ENCODE measurements around the gene ATP11B. TPM values are rescaled to one million over a fixed set of nuclear protein-coding genes. Genes with fewer than 3 reads are reported as not detected.
"Not testable (repeated sequence)": the region's sequence is repeated elsewhere in the genome, so short reads cannot be mapped to it uniquely, and the experiment has no call there.

Gene ATP11B
- polyA plus RNA-seq, 2 donors, result 25.7 to 32.9 TPM

- Histone ChIP-seq H3K27ac (ENCODE audit: low read depth in 2 of 2, low read length in 1 of 2) (peak overlapping the region; percentile 97 to 100), H3K27me3 (ENCODE audit: control insufficient read depth in 1 of 2, insufficient read depth in 2 of 2, low read length in 2 of 2) (no peaks in the 10 kb centered on the region), H3K4me1 (ENCODE audit: control insufficient read depth in 2 of 2, insufficient read depth in 2 of 2, low read length in 1 of 2) (no peaks in the 10 kb centered on the region), H3K4me3 (ENCODE audit: low read depth in 1 of 2, low read length in 2 of 2) (peak overlapping the region; percentile 91 to 97), H3K36me3 (ENCODE audit: control insufficient read depth in 2 of 2, insufficient read depth in 2 of 2, low read length in 1 of 2) (no peaks in the 10 kb centered on the region), H3K9me3 (ENCODE audit: control insufficient read depth in 2 of 2, insufficient read depth in 1 of 2, low read depth in 1 of 2, low read length in 1 of 2) (no peaks in the 10 kb centered on the region)
- WGBS, 2 donors, result 0 to 1% methylated on average over 63 to 86 of the region's 86 CpGs
Measured at GRCh38 chr3:182793663-182794454, 555 bp downstream of the ATP11B start.

GRCh38 chr3:182794455-182795388, 1.4 kb downstream of the ATP11B start:
- 3 to 4% methylated on average over 13 of the region's 13 CpGs for WGBS, 2 donors
- H3K27ac ChIP-seq (ENCODE audit: low read depth in 2 of 2, low read length in 1 of 2), result peak overlapping the region; percentile 97 to 100
- H3K9me3 ChIP-seq (ENCODE audit: control insufficient read depth in 2 of 2, insufficient read depth in 1 of 2, low read depth in 1 of 2, low read length in 1 of 2), result no peaks in the 10 kb centered on the region
- H3K27me3 ChIP-seq (ENCODE audit: control insufficient read depth in 1 of 2, insufficient read depth in 2 of 2, low read length in 2 of 2), result no peaks in the 10 kb centered on the region
- H3K4me1 ChIP-seq (ENCODE audit: control insufficient read depth in 2 of 2, insufficient read depth in 2 of 2, low read length in 1 of 2), result no peaks in the 10 kb centered on the region
- peak overlapping the region; percentile 91 to 97 for H3K4me3 ChIP-seq (ENCODE audit: low read depth in 1 of 2, low read length in 2 of 2)
- no peaks in the 10 kb centered on the region for H3K36me3 ChIP-seq (ENCODE audit: control insufficient read depth in 2 of 2, insufficient read depth in 2 of 2, low read length in 1 of 2)

GRCh38 chr3:182795389-182795782, 2.1 kb downstream of the ATP11B start:
- Histone ChIP-seq H3K4me3 (ENCODE audit: low read depth in 1 of 2, low read length in 2 of 2) (peak overlapping the region in 1 of 2 donors; percentile 97), H3K4me1 (ENCODE audit: control insufficient read depth in 2 of 2, insufficient read depth in 2 of 2, low read length in 1 of 2) (no peaks in the 10 kb centered on the region), H3K36me3 (ENCODE audit: control insufficient read depth in 2 of 2, insufficient read depth in 2 of 2, low read length in 1 of 2) (no peaks in the 10 kb centered on the region), H3K27ac (ENCODE audit: low read depth in 2 of 2, low read length in 1 of 2) (no peak overlapping the region), H3K9me3 (ENCODE audit: control insufficient read depth in 2 of 2, insufficient read depth in 1 of 2, low read depth in 1 of 2, low read length in 1 of 2) (no peaks in the 10 kb centered on the region), H3K27me3 (ENCODE audit: control insufficient read depth in 1 of 2, insufficient read depth in 2 of 2, low read length in 2 of 2) (no peaks in the 10 kb centered on the region)
- 14 to 26% methylated on average over 3 of the region's 3 CpGs for WGBS, 2 donors

- no peaks in the 10 kb centered on the region for H3K27me3 ChIP-seq (ENCODE audit: control insufficient read depth in 1 of 2, insufficient read depth in 2 of 2, low read length in 2 of 2)
- no peaks in the 10 kb centered on the region for H3K36me3 ChIP-seq (ENCODE audit: control insufficient read depth in 2 of 2, insufficient read depth in 2 of 2, low read length in 1 of 2)
- no peak overlapping the region for H3K27ac ChIP-seq (ENCODE audit: low read depth in 2 of 2, low read length in 1 of 2)
- H3K4me3 ChIP-seq (ENCODE audit: low read depth in 1 of 2, low read length in 2 of 2), result no peak overlapping the region
- H3K4me1 ChIP-seq (ENCODE audit: control insufficient read depth in 2 of 2, insufficient read depth in 2 of 2, low read length in 1 of 2), result no peaks in the 10 kb centered on the region
- WGBS, 2 donors, result 95 to 100% methylated on average over 1 of the region's 1 CpG
- H3K9me3 ChIP-seq (ENCODE audit: control insufficient read depth in 2 of 2, insufficient read depth in 1 of 2, low read depth in 1 of 2, low read length in 1 of 2), result no peaks in the 10 kb centered on the region
Measured at GRCh38 chr3:182796310-182796709, 3.0 kb downstream of the ATP11B start.

GRCh38 chr3:182797876-182798275, 4.6 kb downstream of the ATP11B start:
- Histone ChIP-seq H3K27me3 (ENCODE audit: control insufficient read depth in 1 of 2, insufficient read depth in 2 of 2, low read length in 2 of 2) (no peaks in the 10 kb centered on the region), H3K4me3 (ENCODE audit: low read depth in 1 of 2, low read length in 2 of 2) (no peak overlapping the region), H3K36me3 (ENCODE audit: control insufficient read depth in 2 of 2, insufficient read depth in 2 of 2, low read length in 1 of 2) (no peaks in the 10 kb centered on the region), H3K9me3 (ENCODE audit: control insufficient read depth in 2 of 2, insufficient read depth in 1 of 2, low read depth in 1 of 2, low read length in 1 of 2) (no peaks in the 10 kb centered on the region), H3K27ac (ENCODE audit: low read depth in 2 of 2, low read length in 1 of 2) (no peak overlapping the region), H3K4me1 (ENCODE audit: control insufficient read depth in 2 of 2, insufficient read depth in 2 of 2, low read length in 1 of 2) (no peaks in the 10 kb centered on the region)
- WGBS, 2 donors, result 80 to 86% methylated on average over 1 of the region's 1 CpG

GRCh38 chr3:182799143-182799542, 5.8 kb downstream of the ATP11B start:
- not testable (repeated sequence) for H3K27ac ChIP-seq (ENCODE audit: low read depth in 2 of 2, low read length in 1 of 2); H3K4me1 ChIP-seq (ENCODE audit: control insufficient read depth in 2 of 2, insufficient read depth in 2 of 2, low read length in 1 of 2); H3K9me3 ChIP-seq (ENCODE audit: control insufficient read depth in 2 of 2, insufficient read depth in 1 of 2, low read depth in 1 of 2, low read length in 1 of 2); H3K4me3 ChIP-seq (ENCODE audit: low read depth in 1 of 2, low read length in 2 of 2); H3K27me3 ChIP-seq (ENCODE audit: control insufficient read depth in 1 of 2, insufficient read depth in 2 of 2, low read length in 2 of 2); H3K36me3 ChIP-seq (ENCODE audit: control insufficient read depth in 2 of 2, insufficient read depth in 2 of 2, low read length in 1 of 2)
- 94 to 97% methylated on average over 16 of the region's 16 CpGs for WGBS, 2 donors

GRCh38 chr3:182800508-182800907, 7.2 kb downstream of the ATP11B start:
- 95 to 98% methylated on average over 8 of the region's 8 CpGs for WGBS, 2 donors

GRCh38 chr3:182802413-182803390, 9.4 kb downstream of the ATP11B start:
- Histone ChIP-seq H3K9me3 (ENCODE audit: control insufficient read depth in 2 of 2, insufficient read depth in 1 of 2, low read depth in 1 of 2, low read length in 1 of 2) (no peaks in the 10 kb centered on the region), H3K4me3 (ENCODE audit: low read depth in 1 of 2, low read length in 2 of 2) (no peak overlapping the region), H3K36me3 (ENCODE audit: control insufficient read depth in 2 of 2, insufficient read depth in 2 of 2, low read length in 1 of 2) (no peaks in the 10 kb centered on the region), H3K27me3 (ENCODE audit: control insufficient read depth in 1 of 2, insufficient read depth in 2 of 2, low read length in 2 of 2) (no peaks in the 10 kb centered on the region), H3K27ac (ENCODE audit: low read depth in 2 of 2, low read length in 1 of 2) (no peak overlapping the region), H3K4me1 (ENCODE audit: control insufficient read depth in 2 of 2, insufficient read depth in 2 of 2, low read length in 1 of 2) (no peaks in the 10 kb centered on the region)
- WGBS, 2 donors, result 67 to 71% methylated on average over 6 of the region's 6 CpGs

More at GRCh38 chr3:182800508-182800907, 7.2 kb downstream of the ATP11B start:
- Histone ChIP-seq H3K36me3 (ENCODE audit: control insufficient read depth in 2 of 2, insufficient read depth in 2 of 2, low read length in 1 of 2) (no peaks in the 10 kb centered on the region), H3K9me3 (ENCODE audit: control insufficient read depth in 2 of 2, insufficient read depth in 1 of 2, low read depth in 1 of 2, low read length in 1 of 2) (no peaks in the 10 kb centered on the region), H3K27me3 (ENCODE audit: control insufficient read depth in 1 of 2, insufficient read depth in 2 of 2, low read length in 2 of 2) (no peaks in the 10 kb centered on the region), H3K27ac (ENCODE audit: low read depth in 2 of 2, low read length in 1 of 2) (no peak overlapping the region), H3K4me3 (ENCODE audit: low read depth in 1 of 2, low read length in 2 of 2) (no peak overlapping the region), H3K4me1 (ENCODE audit: control insufficient read depth in 2 of 2, insufficient read depth in 2 of 2, low read length in 1 of 2) (no peaks in the 10 kb centered on the region)

GRCh38 chr3:182803596-182803995, 10.3 kb downstream of the ATP11B start:
- no peaks in the 10 kb centered on the region for H3K9me3 ChIP-seq (ENCODE audit: control insufficient read depth in 2 of 2, insufficient read depth in 1 of 2, low read depth in 1 of 2, low read length in 1 of 2)
- no peaks in the 10 kb centered on the region for H3K4me1 ChIP-seq (ENCODE audit: control insufficient read depth in 2 of 2, insufficient read depth in 2 of 2, low read length in 1 of 2)
- no peak overlapping the region for H3K27ac ChIP-seq (ENCODE audit: low read depth in 2 of 2, low read length in 1 of 2)
- no peak overlapping the region for H3K4me3 ChIP-seq (ENCODE audit: low read depth in 1 of 2, low read length in 2 of 2)
- H3K36me3 ChIP-seq (ENCODE audit: control insufficient read depth in 2 of 2, insufficient read depth in 2 of 2, low read length in 1 of 2), result no peaks in the 10 kb centered on the region
- WGBS, 2 donors, result 74 to 85% methylated on average over 4 of the region's 4 CpGs
- H3K27me3 ChIP-seq (ENCODE audit: control insufficient read depth in 1 of 2, insufficient read depth in 2 of 2, low read length in 2 of 2), result no peaks in the 10 kb centered on the region

Data from esophagus (tissue), 2 donors.